SU-DHL-6 (cell line): ENCODE data around the gene DDR2.
"Not testable (repeated sequence)": the region's sequence is repeated elsewhere in the genome, so short reads cannot be mapped to it uniquely, and the experiment has no call there.

ENCODE experiments used
- H2AFZ ChIP-seq: fragments of 200-600 bp; sonication (generic); 2 replicates; pipeline ENCODE4 v1.6.1; 2014; ENCODE audit warnings: low read depth, mild to moderate bottlenecking, moderate library complexity, mixed read lengths, antibody characterized with exemption, low read length; ENCODE audit not compliant: severe bottlenecking
- H3F3A ChIP-seq: fragments of 200-600 bp; shearing (Covaris generic); 2 replicates; pipeline ENCODE4 v1.6.0; 2016; ENCODE audit warnings: antibody characterized with exemption, mild to moderate bottlenecking; ENCODE audit not compliant: insufficient read depth
- H3K27ac ChIP-seq: fragments of 200-600 bp; sonication (generic); 2 replicates; pipeline ENCODE4 v1.5.1; 2016; ENCODE audit warnings: low read depth, mild to moderate bottlenecking, low read length, moderate library complexity, mixed read lengths
- H3K27me3 ChIP-seq: fragments of 200-600 bp; sonication (generic), shearing (Covaris generic); 2 replicates; pipeline ENCODE4 v1.6.0; 2014; ENCODE audit warnings: mild to moderate bottlenecking, low read length
- H3K36me3 ChIP-seq: fragments of 200-600 bp; sonication (generic); 2 replicates; pipeline ENCODE4 v1.6.1; 2014; ENCODE audit warnings: mild to moderate bottlenecking, low read length, mixed read lengths
- H3K4me2 ChIP-seq: fragments of 300-600, 200-600 bp; shearing (Covaris generic), sonication (generic); 2 replicates; pipeline ENCODE4 v1.6.0; 2014; ENCODE audit warnings: low read length, low read depth, mild to moderate bottlenecking; ENCODE audit not compliant: poor library complexity, severe bottlenecking
- H3K4me3 ChIP-seq: fragments of 200-600 bp; sonication (generic); 2 replicates; pipeline ENCODE4 v1.5.1; 2014; ENCODE audit warnings: antibody characterized with exemption, low read length, mild to moderate bottlenecking, mixed read lengths; ENCODE audit not compliant: insufficient read depth, poor library complexity, severe bottlenecking
- H3K79me2 ChIP-seq: fragments of 200-600 bp; sonication (generic); 2 replicates; pipeline ENCODE4 v1.6.1; 2014; ENCODE audit warnings: mild to moderate bottlenecking, low read length, moderate library complexity; ENCODE audit not compliant: insufficient read depth
- H3K9ac ChIP-seq: fragments of 200-600 bp; sonication (generic); 2 replicates; pipeline ENCODE4 v1.7.0; 2014; ENCODE audit warnings: mild to moderate bottlenecking, low read length
- H3K9me2 ChIP-seq: fragments of 200-600 bp; sonication (generic); replicated peaks from 2 replicates; pipeline ENCODE4 v1.6.1; 2014; ENCODE audit warnings: low read length; ENCODE audit not compliant: insufficient read depth
- H3K9me3 ChIP-seq: fragments of 200-600 bp; sonication (generic); 2 replicates; pipeline ENCODE4 v1.6.1; 2014; ENCODE audit warnings: low read length, mixed read lengths; ENCODE audit not compliant: insufficient read depth
- H4K20me1 ChIP-seq: fragments of 200-600 bp; sonication (generic); 2 replicates; pipeline ENCODE4 v1.6.1; 2014; ENCODE audit warnings: low read depth, mild to moderate bottlenecking, antibody characterized with exemption, low read length, moderate library complexity, mixed read lengths
- EZH2phosphoT487 ChIP-seq: fragments of 200-600 bp; sonication (generic), shearing (Covaris generic); conservative IDR thresholded peaks from 2 replicates; pipeline ENCODE4 v1.6.1; 2018; ENCODE audit warnings: mild to moderate bottlenecking, antibody characterized with exemption, low read length, moderate library complexity, mixed read lengths
- TF ChIP-seq, protein P1 (sequence below): fragments of 200-600 bp; sonication (generic); IDR thresholded peaks from one replicate; pipeline ENCODE4 v1.5.1; 2017; ENCODE audit warnings: antibody characterized with exemption, mild to moderate bottlenecking, low read length, moderate library complexity; ENCODE audit not compliant: insufficient read depth, poor library complexity, severe bottlenecking

DDR2 gene

DNA sequence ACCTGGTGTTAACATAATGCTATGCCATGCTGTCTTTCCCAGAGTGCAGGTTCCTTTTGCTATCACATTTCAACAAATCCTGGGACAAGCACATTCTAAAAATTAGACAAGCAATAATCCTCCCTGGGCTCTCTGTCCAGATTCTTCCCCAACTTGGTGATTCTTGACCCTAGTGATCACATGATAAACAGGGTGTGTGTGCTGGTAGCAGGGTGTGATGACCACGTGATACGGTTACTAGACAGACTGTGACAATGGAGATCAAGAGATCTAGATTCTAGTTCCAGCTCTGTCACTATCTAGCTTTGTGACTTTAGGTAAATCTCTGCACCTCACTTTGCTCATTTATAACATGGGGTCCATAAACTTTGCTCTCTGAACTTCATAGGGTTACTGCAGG, 96.3 kb downstream of the DDR2 start:
- no peaks in the 10 kb centered on the region for H4K20me1 ChIP-seq
- no peak overlapping the region for H3K27ac ChIP-seq
- H3K4me2 ChIP-seq: no peak overlapping the region
- H3K9me2 ChIP-seq: no peaks in the 10 kb centered on the region
- no peaks in the 10 kb centered on the region for H3K79me2 ChIP-seq
- H2AFZ ChIP-seq: no peak overlapping the region
- H3K27me3 ChIP-seq: no peaks in the 10 kb centered on the region
- no peak overlapping the region for H3K4me3 ChIP-seq
- no peaks in the 10 kb centered on the region for H3F3A ChIP-seq
- H3K9me3 ChIP-seq: no peaks in the 10 kb centered on the region
- TF ChIP-seq, protein P1, sequence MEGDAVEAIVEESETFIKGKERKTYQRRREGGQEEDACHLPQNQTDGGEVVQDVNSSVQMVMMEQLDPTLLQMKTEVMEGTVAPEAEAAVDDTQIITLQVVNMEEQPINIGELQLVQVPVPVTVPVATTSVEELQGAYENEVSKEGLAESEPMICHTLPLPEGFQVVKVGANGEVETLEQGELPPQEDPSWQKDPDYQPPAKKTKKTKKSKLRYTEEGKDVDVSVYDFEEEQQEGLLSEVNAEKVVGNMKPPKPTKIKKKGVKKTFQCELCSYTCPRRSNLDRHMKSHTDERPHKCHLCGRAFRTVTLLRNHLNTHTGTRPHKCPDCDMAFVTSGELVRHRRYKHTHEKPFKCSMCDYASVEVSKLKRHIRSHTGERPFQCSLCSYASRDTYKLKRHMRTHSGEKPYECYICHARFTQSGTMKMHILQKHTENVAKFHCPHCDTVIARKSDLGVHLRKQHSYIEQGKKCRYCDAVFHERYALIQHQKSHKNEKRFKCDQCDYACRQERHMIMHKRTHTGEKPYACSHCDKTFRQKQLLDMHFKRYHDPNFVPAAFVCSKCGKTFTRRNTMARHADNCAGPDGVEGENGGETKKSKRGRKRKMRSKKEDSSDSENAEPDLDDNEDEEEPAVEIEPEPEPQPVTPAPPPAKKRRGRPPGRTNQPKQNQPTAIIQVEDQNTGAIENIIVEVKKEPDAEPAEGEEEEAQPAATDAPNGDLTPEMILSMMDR: no peak
- no peak for TF ChIP-seq EZH2phosphoT487
- H3K36me3 ChIP-seq: no peaks in the 10 kb centered on the region
- H3K9ac ChIP-seq: no peak overlapping the region

DNA sequence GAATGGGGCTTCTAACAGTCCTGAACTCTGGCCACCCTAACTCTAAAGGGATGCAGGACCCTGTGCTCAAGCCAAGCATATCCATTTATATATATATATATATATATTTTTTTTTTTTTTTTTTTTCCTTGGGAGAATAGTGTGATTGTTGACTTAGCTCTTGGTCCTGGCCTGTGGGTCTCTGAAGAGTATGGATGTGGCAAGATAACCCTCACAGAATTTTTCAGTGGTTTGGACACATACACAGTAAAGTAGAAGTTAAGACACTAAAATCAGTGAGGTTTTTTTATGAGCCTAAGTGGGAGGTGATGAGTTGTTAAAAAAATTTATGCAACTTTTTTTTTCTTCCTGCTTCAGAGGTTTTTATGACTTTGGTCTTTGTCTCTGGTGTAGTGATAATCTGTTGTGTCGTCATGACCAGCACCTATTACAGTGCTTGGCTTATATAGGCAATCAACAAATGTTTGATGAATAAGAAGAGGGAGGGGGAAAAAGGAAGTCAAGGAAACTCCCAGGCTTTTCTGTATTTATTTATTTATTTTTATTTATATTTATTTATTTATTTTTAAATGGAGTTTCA, 97.0 kb downstream of the DDR2 start:
- not testable (repeated sequence) for H3K79me2 ChIP-seq, H3K9me3 ChIP-seq, H3K27ac ChIP-seq, H3K9ac ChIP-seq, H3K4me2 ChIP-seq, H3K36me3 ChIP-seq, H4K20me1 ChIP-seq, H3F3A ChIP-seq, H3K4me3 ChIP-seq, H3K27me3 ChIP-seq, H3K9me2 ChIP-seq, H2AFZ ChIP-seq

GRCh38 chr1:162732094-162732493, 99.8 kb downstream of the DDR2 start:
- Histone ChIP-seq H3K9me3 (no peaks in the 10 kb centered on the region), H3K4me3 (no peak overlapping the region), H2AFZ (no peak overlapping the region), H3K27me3 (no peaks in the 10 kb centered on the region), H4K20me1 (no peaks in the 10 kb centered on the region), H3K9me2 (no peaks in the 10 kb centered on the region), H3K79me2 (no peaks in the 10 kb centered on the region), H3F3A (no peaks in the 10 kb centered on the region), H3K9ac (no peak overlapping the region), H3K27ac (no peak overlapping the region), H3K36me3 (no peaks in the 10 kb centered on the region), H3K4me2 (no peak overlapping the region)
- TF ChIP-seq, protein P1: no peak
- no peak for TF ChIP-seq EZH2phosphoT487

DNA sequence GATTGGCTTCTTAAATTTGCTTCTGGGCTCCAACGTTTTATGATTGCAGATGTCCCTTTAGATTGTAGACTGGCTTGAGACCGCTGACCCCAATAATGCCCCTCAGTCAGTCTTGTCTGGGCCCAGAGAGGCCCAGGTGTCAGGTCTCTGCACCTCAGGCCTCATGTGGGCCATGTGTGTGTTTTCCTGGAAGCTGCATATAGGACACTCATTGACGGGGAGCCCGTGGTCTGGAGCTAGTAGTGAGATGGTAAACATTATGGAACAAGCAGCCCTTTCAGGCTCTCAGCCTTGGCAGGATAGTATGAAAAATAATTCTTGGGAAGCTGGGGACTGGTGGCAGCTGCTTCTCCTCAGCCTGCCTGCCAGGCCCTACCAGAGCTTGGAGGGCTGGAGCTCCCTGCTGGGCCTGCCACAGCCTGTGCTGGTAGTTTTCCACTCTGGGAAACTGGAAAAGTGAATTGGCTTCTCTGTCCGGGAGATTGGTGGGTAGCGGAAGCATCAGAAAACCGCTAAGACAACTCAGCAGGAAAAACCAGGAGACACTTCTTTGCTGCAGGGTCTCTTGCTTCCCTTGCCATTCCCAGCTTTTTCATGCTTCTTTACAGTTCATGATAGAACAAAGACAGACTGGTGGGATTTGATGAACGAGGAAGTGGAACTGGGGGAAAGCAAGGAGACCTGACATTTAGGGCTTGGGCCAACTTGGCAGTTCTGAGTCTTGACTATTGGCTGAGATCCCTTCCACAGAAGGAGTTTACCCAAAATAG, 100.5 kb downstream of the DDR2 start:
- Histone ChIP-seq H3F3A (no peaks in the 10 kb centered on the region), H3K4me2 (no peak overlapping the region), H4K20me1 (no peaks in the 10 kb centered on the region), H3K9ac (no peak overlapping the region), H3K9me3 (no peaks in the 10 kb centered on the region), H3K36me3 (no peaks in the 10 kb centered on the region), H3K27me3 (no peaks in the 10 kb centered on the region), H3K27ac (no peak overlapping the region), H3K9me2 (no peaks in the 10 kb centered on the region), H2AFZ (no peak overlapping the region), H3K4me3 (no peak overlapping the region), H3K79me2 (no peaks in the 10 kb centered on the region)
- TF ChIP-seq EZH2phosphoT487: no peak
- TF ChIP-seq, protein P1: no peak
